Right atrium auricular region (tissue), 2 donors: Measurements from ENCODE around the gene PCP4. TPM values are rescaled to one million over a fixed set of nuclear protein-coding genes. Genes with fewer than 3 reads are reported as not detected.

ENCODE experiments used
- DNase-seq: peaks from one replicate; pipeline ENCODE4 v3.0.0-alpha.2; 2019; ENCODE audit warnings: low spot score
- H3K27ac ChIP-seq, 2 donors: fragments of 200-600 bp; sonication (generic); 1 replicate in 1 of 2; 2 replicates in 1 of 2; pipeline ENCODE4 v1.5.1; 2016 to 2019
- H3K27me3 ChIP-seq, 2 donors: fragments of 200-600 bp; sonication (generic); one replicate each; pipeline versions ENCODE4 v1.5.1 to v1.6.0; 2017 to 2019
- H3K36me3 ChIP-seq: fragments of 200-600 bp; sonication (generic); one replicate; pipeline ENCODE4 v1.5.1; 2016
- H3K4me1 ChIP-seq, 2 donors: fragments of 200-600 bp; sonication (generic); one replicate each; pipeline versions ENCODE4 v1.5.1 to v1.6.0; 2017 to 2019
- H3K4me3 ChIP-seq, 2 donors: fragments of 200-600 bp; sonication (generic); 1 replicate in 1 of 2; 2 replicates in 1 of 2; pipeline ENCODE4 v1.5.1; 2017 to 2019; ENCODE audit warnings: mild to moderate bottlenecking in 1 of 2, moderate library complexity in 1 of 2
- H3K9me3 ChIP-seq, 2 donors: fragments of 200-600 bp; sonication (generic); one replicate each; pipeline ENCODE4 v1.5.1; 2019
- total RNA-seq, 2 donors: library from RNA; depleted of rRNA; stranded (reverse); fragments of >200 nt; gene quantifications; one replicate each; pipeline ENCODE4 v1.1.0, GENCODE V29; 2016
- TF ChIP-seq, protein P1 (sequence below), 2 donors: fragments of 200-600 bp; sonication (generic); IDR thresholded peaks; one replicate each; pipeline ENCODE4 v1.5.1; 2019; ENCODE audit warnings: antibody characterized with exemption in 2 of 2

Gene PCP4
- total RNA-seq, 2 donors from 2014 or later, result 1.2 to 6.6 TPM

DNA sequence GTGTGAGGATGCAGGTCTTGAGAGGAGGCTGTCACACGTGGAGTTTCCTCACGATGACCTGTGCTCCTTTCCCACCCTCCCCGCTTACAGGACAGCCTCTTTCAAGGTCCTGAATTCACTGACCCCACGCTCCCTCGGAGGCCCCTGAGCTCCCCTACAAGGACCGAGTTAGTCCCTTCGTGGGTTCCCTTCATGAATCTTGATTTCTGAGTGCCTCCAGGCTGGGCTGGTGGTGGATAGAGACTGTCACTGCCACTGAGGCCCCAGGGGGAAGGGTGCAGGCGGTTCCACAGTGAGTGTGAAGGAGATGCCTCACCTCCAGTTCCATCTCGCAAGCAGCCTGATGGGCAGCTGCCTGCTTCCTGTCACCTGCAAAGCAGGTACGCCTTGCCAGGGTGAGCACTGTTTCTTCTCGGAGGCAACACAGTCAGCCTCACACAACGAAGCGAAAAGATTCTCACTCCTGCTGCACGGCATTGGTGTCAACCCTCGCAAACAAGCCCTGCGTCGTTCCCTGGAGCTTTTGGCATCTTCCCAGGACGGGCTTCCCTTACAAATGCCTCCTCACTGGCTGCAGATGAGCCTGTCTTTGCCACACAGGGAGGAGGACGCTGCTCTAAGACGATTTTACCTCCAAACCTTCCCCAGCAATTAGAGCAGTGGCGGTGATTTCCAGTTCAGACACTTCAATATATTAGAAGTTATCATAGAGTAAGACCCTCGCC, 26.7 kb upstream of the PCP4 start:
- Histone ChIP-seq H3K36me3 (no peaks in the 10 kb centered on the region), H3K9me3 (no peaks in the 10 kb centered on the region), H3K27ac (no peak overlapping the region), H3K27me3 (no peaks in the 10 kb centered on the region), H3K4me1 (no peaks in the 10 kb centered on the region), H3K4me3 (no peak overlapping the region)
- TF ChIP-seq, protein P1, sequence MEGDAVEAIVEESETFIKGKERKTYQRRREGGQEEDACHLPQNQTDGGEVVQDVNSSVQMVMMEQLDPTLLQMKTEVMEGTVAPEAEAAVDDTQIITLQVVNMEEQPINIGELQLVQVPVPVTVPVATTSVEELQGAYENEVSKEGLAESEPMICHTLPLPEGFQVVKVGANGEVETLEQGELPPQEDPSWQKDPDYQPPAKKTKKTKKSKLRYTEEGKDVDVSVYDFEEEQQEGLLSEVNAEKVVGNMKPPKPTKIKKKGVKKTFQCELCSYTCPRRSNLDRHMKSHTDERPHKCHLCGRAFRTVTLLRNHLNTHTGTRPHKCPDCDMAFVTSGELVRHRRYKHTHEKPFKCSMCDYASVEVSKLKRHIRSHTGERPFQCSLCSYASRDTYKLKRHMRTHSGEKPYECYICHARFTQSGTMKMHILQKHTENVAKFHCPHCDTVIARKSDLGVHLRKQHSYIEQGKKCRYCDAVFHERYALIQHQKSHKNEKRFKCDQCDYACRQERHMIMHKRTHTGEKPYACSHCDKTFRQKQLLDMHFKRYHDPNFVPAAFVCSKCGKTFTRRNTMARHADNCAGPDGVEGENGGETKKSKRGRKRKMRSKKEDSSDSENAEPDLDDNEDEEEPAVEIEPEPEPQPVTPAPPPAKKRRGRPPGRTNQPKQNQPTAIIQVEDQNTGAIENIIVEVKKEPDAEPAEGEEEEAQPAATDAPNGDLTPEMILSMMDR (IDR thresholded peaks at IDR 0.05), result no peak
- no peak for DNase-seq

DNA sequence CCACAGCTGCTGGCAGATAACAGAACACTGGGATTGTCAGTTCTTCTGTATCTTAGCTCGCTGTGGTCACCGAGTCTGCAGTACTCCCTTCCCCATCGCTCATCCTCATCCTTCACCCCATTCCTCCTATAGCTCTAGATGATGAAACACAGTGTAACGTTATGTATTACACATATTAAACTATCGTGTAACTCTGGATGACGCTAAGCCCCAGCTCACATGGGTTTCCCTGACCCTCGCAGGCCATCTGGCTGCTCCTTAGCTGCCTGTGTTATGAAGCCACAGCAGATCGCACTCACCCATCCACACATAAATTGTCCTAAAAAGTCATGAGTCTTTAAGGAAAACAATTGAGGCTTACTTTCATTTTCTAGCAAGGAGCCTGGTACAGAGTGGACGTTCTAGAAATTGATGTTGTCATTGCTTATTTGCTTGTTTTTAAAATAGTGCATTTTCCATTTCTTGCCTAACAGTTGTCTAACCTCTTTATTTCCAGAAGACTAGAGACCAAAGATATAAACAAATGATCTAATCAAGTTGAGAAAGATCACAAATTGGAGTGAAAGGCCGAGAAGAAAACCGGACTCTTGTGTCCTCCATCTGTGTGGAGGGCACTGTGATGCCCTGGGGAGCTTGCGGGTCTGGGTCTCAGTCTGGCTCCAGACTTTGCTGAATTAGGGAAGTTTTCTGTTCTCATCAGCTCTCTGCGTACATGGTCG, 24.3 kb upstream of the PCP4 start:
- no peaks in the 10 kb centered on the region for H3K36me3 ChIP-seq
- DNase-seq, result no peak
- no peak overlapping the region for H3K27ac ChIP-seq
- TF ChIP-seq, protein P1 (IDR thresholded peaks at IDR 0.05), result no peak
- H3K4me1 ChIP-seq, result no peaks in the 10 kb centered on the region
- H3K27me3 ChIP-seq, result no peaks in the 10 kb centered on the region
- no peak overlapping the region for H3K4me3 ChIP-seq
- no peaks in the 10 kb centered on the region for H3K9me3 ChIP-seq

DNA sequence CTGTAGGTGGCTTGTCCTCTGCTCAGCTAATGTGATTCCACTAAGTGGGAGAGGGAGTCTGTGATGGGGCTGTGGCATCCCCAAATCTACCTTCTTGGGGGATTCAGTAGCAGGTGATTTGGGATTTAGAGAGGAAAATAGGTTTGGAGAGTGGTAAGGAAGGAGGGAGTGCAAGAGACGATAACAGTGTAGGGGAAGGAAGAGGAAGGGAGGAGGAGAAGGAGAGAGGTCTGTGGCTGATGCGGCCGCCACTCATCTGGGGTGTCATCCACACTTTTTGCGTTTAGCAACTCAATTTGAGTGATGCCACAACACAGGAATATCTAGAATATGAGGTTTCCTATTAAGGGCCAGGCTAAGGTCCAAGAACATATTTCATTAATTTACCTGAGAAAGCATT, 23.8 kb upstream of the PCP4 start:
- Histone ChIP-seq H3K4me3 (no peak overlapping the region), H3K27me3 (no peaks in the 10 kb centered on the region), H3K9me3 (no peaks in the 10 kb centered on the region), H3K27ac (no peak overlapping the region), H3K36me3 (no peaks in the 10 kb centered on the region), H3K4me1 (no peaks in the 10 kb centered on the region)
- no peak for DNase-seq
- TF ChIP-seq, protein P1 (IDR thresholded peaks at IDR 0.05), result no peak

DNA sequence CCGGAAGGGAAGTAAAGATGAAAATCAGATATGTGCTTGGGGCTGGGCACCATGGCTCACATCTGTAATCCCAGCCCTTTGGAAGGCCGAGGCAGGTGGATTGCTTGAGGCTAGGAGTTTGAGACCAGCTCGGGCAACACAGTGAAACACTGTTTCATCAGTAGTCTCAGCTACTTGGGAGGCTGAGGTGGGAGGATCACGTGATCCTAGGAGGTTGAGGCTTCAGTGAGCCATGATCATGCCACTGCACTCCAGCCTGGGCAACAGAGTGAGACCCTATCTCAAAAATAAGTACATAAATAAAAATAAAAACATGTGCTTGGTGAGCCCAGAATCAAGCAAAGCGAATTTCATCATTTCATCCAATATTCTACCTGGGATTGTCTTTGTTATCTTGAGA, 23.3 kb upstream of the PCP4 start:
- DNase-seq, result no peak
- TF ChIP-seq, protein P1 (IDR thresholded peaks at IDR 0.05), result no peak
- H3K4me1 ChIP-seq, result no peaks in the 10 kb centered on the region
- H3K27me3 ChIP-seq, result no peaks in the 10 kb centered on the region
- H3K36me3 ChIP-seq, result no peaks in the 10 kb centered on the region
- H3K4me3 ChIP-seq, result no peak overlapping the region
- no peaks in the 10 kb centered on the region for H3K9me3 ChIP-seq
- no peak overlapping the region for H3K27ac ChIP-seq

DNA sequence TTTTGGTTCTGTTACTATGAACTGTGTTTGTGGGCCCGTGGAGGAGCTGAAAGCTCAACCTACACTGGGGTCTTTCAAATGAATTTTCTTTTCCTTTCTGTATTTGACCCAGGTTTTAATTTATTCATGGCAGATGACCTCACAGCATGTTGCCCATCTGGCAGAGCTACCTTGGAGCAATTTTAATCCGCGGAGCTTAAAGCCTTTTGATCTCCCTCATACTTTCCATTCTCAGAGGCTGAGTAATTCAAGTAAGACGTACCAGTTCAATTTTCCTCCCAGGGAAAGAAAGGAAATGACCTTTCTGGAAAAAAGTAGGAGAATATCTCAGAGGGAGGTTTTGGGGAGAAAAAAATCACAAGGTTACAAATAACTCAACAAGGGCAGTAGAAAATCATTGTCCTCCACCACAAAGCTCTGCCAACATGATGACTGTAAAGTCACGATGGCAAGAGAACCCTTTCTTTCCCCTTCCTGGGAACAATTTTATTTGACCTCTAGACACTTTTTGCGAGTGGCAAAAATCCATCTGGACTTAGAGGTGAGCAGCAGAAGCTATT, 21.6 kb upstream of the PCP4 start:
- Histone ChIP-seq H3K4me1 (no peaks in the 10 kb centered on the region), H3K27me3 (no peaks in the 10 kb centered on the region), H3K4me3 (no peak overlapping the region), H3K27ac (no peak overlapping the region), H3K36me3 (no peaks in the 10 kb centered on the region), H3K9me3 (no peaks in the 10 kb centered on the region)
- TF ChIP-seq, protein P1 (IDR thresholded peaks at IDR 0.05), result no peak
- DNase-seq, result no peak
